K562 (cell line): Measurements from ENCODE around the gene CD300LG. TPM values are rescaled to one million over a fixed set of nuclear protein-coding genes. Genes with fewer than 3 reads are reported as not detected.

Experiments
- ATAC-seq: fragments of 200-7000 bp; cut with Tn5 transposase; 3 replicates; pipeline ENCODE4 v1.9.1; 2020; ENCODE audit warnings: moderate library complexity
- BruUV-seq: library from RNA; stranded (reverse); fragments of 400-500 nt; replicated peaks from 2 replicates; lab custom pipeline; 2021; lab: Mats Ljungman, UMichigan
- CTCF ChIA-PET: fragments of 300-600 bp; formaldehyde crosslinking; extraction: SDS; loops from one replicate; lab custom pipeline; 2021; ENCODE audit warnings: low intra/inter-chr PET ratio; lab: Yijun Ruan, JAX
- POLR2A ChIA-PET: fragments of 300-600, 350-650 bp; sonication (Branson Sonifier 250); formaldehyde crosslinking; extraction: SDS; loops from one replicate; lab custom pipeline; 2021; ENCODE audit warnings: antibody characterized with exemption, inconsistent platforms; lab: Yijun Ruan, JAX
- DNase-seq, 4 experiments: peaks; one replicate each; pipeline versions ENCODE4 v3.0.0 to v3.0.0-alpha.2; 2011 to 2018; ENCODE audit warnings: low spot score in 3 of 4, mixed read lengths in 3 of 4; ENCODE audit errors: extremely low read depth in 1 of 4
- FAIRE-seq: peaks from 2 replicates; lab custom pipeline; 2011; peaks lifted over from hg19 to GRCh38; lab: Jason Lieb, UNC
- H2AFZ ChIP-seq: 2 replicates; pipeline ENCODE4 v1.6.0; 2011; ENCODE audit warnings: low read depth, low read length, control low read depth, inconsistent platforms
- H3K27ac ChIP-seq: fragments of 200-600 bp; 3 replicates; pipeline ENCODE4 v1.8.0; 2011; ENCODE audit warnings: low read depth, mild to moderate bottlenecking, control low read depth, inconsistent platforms, low read length, moderate library complexity, mixed read lengths; ENCODE audit errors: extremely low read depth
- H3K27me3 ChIP-seq, 2 experiments: fragments of 300-600 bp in 1 of 2; 2 replicates in 1 of 2; 3 replicates in 1 of 2; pipeline versions ENCODE4 v1.6.0 to v1.8.0; 2011; ENCODE audit warnings: inconsistent platforms in 2 of 2, low read length in 2 of 2, mild to moderate bottlenecking in 1 of 2, mixed read lengths in 1 of 2, moderate library complexity in 1 of 2; ENCODE audit not compliant: control insufficient read depth in 2 of 2, insufficient read depth in 2 of 2
- H3K36me3 ChIP-seq: fragments of 300-600 bp; 3 replicates; pipeline ENCODE4 v1.8.0; 2011; ENCODE audit warnings: mild to moderate bottlenecking, low read length, inconsistent platforms; ENCODE audit not compliant: control insufficient read depth, insufficient read depth
- H3K4me1 ChIP-seq, 2 experiments: fragments of 200-600 bp in 1 of 2; replicated peaks in 1 of 2; 2 replicates in 1 of 2; 3 replicates in 1 of 2; pipeline versions ENCODE4 v1.5.1 to v1.8.0; 2011; ENCODE audit warnings: inconsistent platforms in 2 of 2, low read length in 2 of 2, mild to moderate bottlenecking in 1 of 2, mixed read lengths in 1 of 2, moderate library complexity in 1 of 2; ENCODE audit not compliant: control insufficient read depth in 2 of 2, insufficient read depth in 2 of 2
- H3K4me2 ChIP-seq: 2 replicates; pipeline ENCODE4 v1.6.1; 2011; ENCODE audit warnings: low read length, control low read depth, inconsistent platforms, mixed read lengths; ENCODE audit not compliant: insufficient read depth
- H3K4me3 ChIP-seq: fragments of 200-600 bp; sonication (generic), shearing (Covaris generic); 2 replicates; pipeline ENCODE4 v1.5.1; 2016; ENCODE audit warnings: control low read depth, inconsistent platforms
- H3K79me2 ChIP-seq: fragments of 200-600 bp; 3 replicates; pipeline ENCODE4 v1.8.0; 2011; ENCODE audit warnings: low read length, inconsistent platforms; ENCODE audit not compliant: control insufficient read depth, insufficient read depth
- H3K9ac ChIP-seq, 2 experiments: 2 replicates each; pipeline versions ENCODE4 v1.6.0 to v1.6.1; 2011; ENCODE audit warnings: low read depth in 2 of 2, low read length in 2 of 2, control low read depth in 1 of 2, inconsistent platforms in 1 of 2, mild to moderate bottlenecking in 1 of 2, mixed read lengths in 1 of 2; ENCODE audit not compliant: insufficient read depth in 1 of 2
- H3K9me1 ChIP-seq: one replicate; pipeline ENCODE4 v1.6.0; 2011; ENCODE audit warnings: inconsistent platforms, mild to moderate bottlenecking, low read length, moderate library complexity; ENCODE audit not compliant: control insufficient read depth, insufficient read depth
- H3K9me3 ChIP-seq: replicated peaks from 2 replicates; pipeline ENCODE4 v1.5.1; 2011; ENCODE audit warnings: low read depth, low read length, inconsistent platforms; ENCODE audit not compliant: control insufficient read depth, insufficient read depth
- H4K20me1 ChIP-seq: replicated peaks from 2 replicates; pipeline ENCODE4 v1.6.1; 2011; ENCODE audit warnings: low read length, inconsistent platforms, mixed read lengths; ENCODE audit not compliant: control insufficient read depth, insufficient read depth
- ATF6 ChIP-seq: sonication (generic); formaldehyde crosslinking; IDR thresholded peaks from 2 replicates; pipeline ENCODE4 v1.4.0; 2020; ENCODE audit warnings: mild to moderate bottlenecking, missing genetic modification reagents
- MCM5 ChIP-seq: fragments of 450-650 bp; IDR thresholded peaks from 2 replicates; pipeline ENCODE4 v1.6.1; 2016; ENCODE audit warnings: low read depth
- PCBP1 ChIP-seq: fragments of 200-400 bp; formaldehyde crosslinking; IDR thresholded peaks from 2 replicates; pipeline ENCODE4 v1.6.1; 2018; ENCODE audit warnings: mild to moderate bottlenecking, low read depth, low read length; ENCODE audit not compliant: poor library complexity, severe bottlenecking
- POLR3A ChIP-seq: IDR thresholded peaks from 2 replicates; pipeline ENCODE4 v1.6.1; 2011; ENCODE audit warnings: borderline replicate concordance, mild to moderate bottlenecking, moderate library complexity; ENCODE audit not compliant: insufficient read length, insufficient read depth; ENCODE audit errors: extremely low read depth
- SAFB ChIP-seq: fragments of 200-400 bp; formaldehyde crosslinking; IDR thresholded peaks from 2 replicates; pipeline ENCODE4 v1.6.1; 2017; ENCODE audit warnings: low read depth, low read length, borderline replicate concordance
- ZBTB2 ChIP-seq: fragments of 450-650 bp; IDR thresholded peaks from 2 replicates; pipeline ENCODE4 v1.6.1; 2016; ENCODE audit warnings: antibody characterized with exemption
- ZNF277 ChIP-seq: fragments of 250-450 bp; sonication (Bioruptor Pico); IDR thresholded peaks from 2 replicates; pipeline ENCODE4 v1.8.0; 2022; ENCODE audit warnings: inconsistent platforms, mild to moderate bottlenecking, moderate library complexity, borderline replicate concordance
- ZNF717 ChIP-seq: fragments of 250-450 bp; sonication (Bioruptor Pico); IDR thresholded peaks from 2 replicates; pipeline ENCODE4 v1.5.0; 2021
- WGBS: fragments of 100-300 bp; shearing (Covaris generic); methylation state at CpG from one replicate; pipeline ENCODE4 v1.1.6; 2016; ENCODE audit warnings: low coverage, mixed read lengths; ENCODE audit not compliant: insufficient coverage; ENCODE audit errors: missing lambda C conversion rate; 5-methylcytosine and 5-hydroxymethylcytosine counted together
- in situ Hi-C: fragments of 300-500 bp; cut with MboI; formaldehyde crosslinking; loops from 4 replicates; pipeline ENCODE4 v1.15.0; 2018; ENCODE audit warnings: inconsistent platforms, mixed read lengths
- intact Hi-C: fragments of 100-400 bp; cut with micrococcal nuclease; formaldehyde crosslinking; loops from 2 replicates; pipeline ENCODE4 v1.14.2; 2022
- polyA plus RNA-seq, 8 experiments: library from polyadenylated mRNA; depleted of rRNA in 4 of 8; stranded (reverse) in 5 of 8; unstranded in 3 of 8; fragments of >200 nt; fragmentation: Nextera tagmentation in 2 of 8; fragmentation: Illumina TruSeq in 1 of 8; extraction: Ambion mirVana in 2 of 8; extraction: Trizol in 1 of 8; gene quantifications; 2 replicates each; pipeline versions ENCODE4 v1.2.1 to v1.2.3, GENCODE V29; 2011 to 2014; ENCODE audit warnings: inconsistent platforms in 1 of 8, missing spikeins in 1 of 8
- total RNA-seq, 7 experiments: library from RNA; depleted of rRNA in 6 of 7; stranded (reverse); fragments of >200 nt in 6 of 7; fragmentation: Illumina TruSeq in 2 of 7; extraction: Trizol in 2 of 7; gene quantifications; 2 replicates each; pipeline versions ENCODE4 v1.2.1 to v1.2.3, GENCODE V29; 2011 to 2021; ENCODE audit warnings: low replicate concordance in 1 of 7

The CD300LG gene
- total and polyA plus RNA-seq, 9 of the 15 experiments (the other 6 are each of a cell fraction or from before 2014, with no cell fraction given): not detected

- no peaks in the 10 kb centered on the region for H4K20me1 ChIP-seq
- no peak overlapping the region for H2AFZ ChIP-seq
- H3K36me3 ChIP-seq: peaks cover 5% of the 10 kb centered on the region; the same call in 1 of the 3 replicates
- no peaks in the 10 kb centered on the region for H3K79me2 ChIP-seq
- DNase-seq (no peak), FAIRE-seq (no peak), ATAC-seq (no peak)
- no peaks in the 10 kb centered on the region for H3K4me1 ChIP-seq
- H3K4me3 ChIP-seq: no peak overlapping the region
- no peaks in the 10 kb centered on the region for H3K9me3 ChIP-seq
- no peak overlapping the region for H3K9ac ChIP-seq
- no peak overlapping the region for H3K27ac ChIP-seq
- 0 out of 5 replicates have a peak, but pooled peaks cover 0 to 9% of the 10 kb centered on the region in 2 experiments for H3K27me3 ChIP-seq
- H3K9me1 ChIP-seq: no peaks in the 10 kb centered on the region
- WGBS: 45% methylated on average over 4 of the region's 4 CpGs
- POLR2A ChIA-PET: interaction anchor here (1.0 kb wide), 1 partner anchor 20 kb away, joined by 3 read pairs; no protein-coding TSS in a partner anchor
- no TSS peak for BruUV-seq
- CTCF ChIA-PET: no interaction called here
- TF ChIP-seq ZNF717 (CRISPR knock-in tag) (no peak), MCM5 (no peak), ZBTB2 (no peak), PCBP1 (no peak), SAFB (no peak), ATF6 (CRISPR knock-in tag) (no peak), POLR3A (no peak), ZNF277 (no peak)
- no peak overlapping the region for H3K4me2 ChIP-seq
- in situ Hi-C loops (no loop called here), intact Hi-C loops (no loop called here)
These were observed 36.7 kb upstream of the CD300LG start for GRCh38 chr17:43810226-43810715.
